ENCODE measurements around the gene KIAA0825. TPM values are rescaled to one million over a fixed set of nuclear protein-coding genes. Genes with fewer than 3 reads are reported as not detected.
"Not testable (repeated sequence)": the region's sequence is repeated elsewhere in the genome, so short reads cannot be mapped to it uniquely, and the experiment has no call there.

KIAA0825 gene
- total RNA-seq, 1 experiment from 2014 or later: 0.56 TPM

DNA sequence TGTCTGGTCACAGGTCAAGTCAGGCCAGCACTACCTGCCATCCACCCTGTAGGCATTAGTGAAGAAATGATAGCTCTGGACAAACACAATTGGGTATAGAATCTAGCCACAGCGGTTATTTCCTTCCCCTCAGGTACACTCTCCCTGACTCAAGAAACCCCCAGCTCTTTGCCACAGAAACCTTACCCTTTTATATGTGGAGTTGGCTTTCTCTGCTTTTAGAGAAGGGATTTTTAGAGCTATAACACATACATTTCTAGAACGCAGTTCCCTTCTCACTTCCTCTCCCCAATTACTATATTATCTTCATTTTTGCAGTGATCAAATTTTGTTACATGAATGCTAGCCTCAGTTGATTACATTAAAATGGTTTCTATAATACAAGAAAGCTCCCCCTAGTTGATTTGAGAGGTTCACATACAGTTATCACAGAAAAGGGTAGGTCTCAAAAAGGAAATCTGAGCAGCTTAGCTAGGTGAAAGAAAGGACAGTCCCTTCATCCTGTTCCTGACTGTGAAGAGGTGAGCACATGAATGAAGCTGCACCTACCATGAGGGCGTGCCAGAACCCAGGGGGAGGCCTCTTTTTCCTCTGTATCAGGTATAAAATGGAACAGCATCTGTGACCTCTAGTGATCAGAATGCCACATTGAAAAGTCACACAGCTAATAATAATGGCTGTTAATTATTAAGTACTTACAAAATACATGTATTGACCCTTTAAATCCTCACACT, 425.6 kb downstream of the KIAA0825 start:
- no peak for DNase-seq (ENCODE audit: low read depth)

DNA sequence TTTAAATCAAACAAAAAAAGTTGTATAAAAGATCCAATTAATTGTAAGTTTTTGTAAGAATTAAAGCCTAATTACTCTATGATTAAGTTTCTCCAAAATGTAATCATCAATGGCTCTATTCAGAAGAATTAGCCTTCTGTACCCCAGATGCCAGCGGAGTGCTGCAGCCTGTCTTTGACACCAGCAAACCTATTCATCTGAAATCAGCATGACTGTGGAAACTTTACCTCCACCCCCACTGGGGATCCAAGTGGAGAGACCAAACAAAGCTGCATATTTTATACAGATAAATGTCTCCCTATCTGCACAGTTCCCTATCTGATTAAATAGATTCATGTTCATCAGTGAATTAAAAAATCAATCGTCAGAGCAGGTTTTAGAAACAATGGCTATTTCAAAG, 426.8 kb downstream of the KIAA0825 start:
- no peak for DNase-seq (ENCODE audit: low read depth)

- DNase-seq (ENCODE audit: low read depth): no peak
Measured at GRCh38 chr5:94188725-94189124, 429.7 kb downstream of the KIAA0825 start.

DNA sequence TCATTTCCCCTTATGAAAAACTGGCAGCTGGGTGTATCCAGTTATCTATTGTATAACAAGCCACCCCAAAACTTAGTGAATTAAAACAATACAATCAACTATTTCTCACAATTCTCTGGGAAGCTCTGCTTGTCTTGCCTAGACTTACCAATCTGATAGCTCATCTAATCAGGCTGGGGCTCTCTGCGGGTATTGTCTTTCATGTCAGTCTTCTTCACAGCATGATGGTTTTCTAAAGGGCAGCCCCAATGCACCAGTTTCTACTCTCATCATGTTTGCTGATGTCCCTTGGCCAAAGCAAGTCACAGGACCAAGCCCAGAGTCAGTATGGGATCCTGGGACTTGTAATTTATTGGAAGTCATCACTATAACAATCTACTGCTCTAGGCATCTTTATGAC, 433.5 kb downstream of the KIAA0825 start:
- DNase-seq (ENCODE audit: low read depth): no peak

- DNase-seq (ENCODE audit: low read depth): peak; percentile 5
Measured at GRCh38 chr5:94181895-94182294, 436.5 kb downstream of the KIAA0825 start.

DNA sequence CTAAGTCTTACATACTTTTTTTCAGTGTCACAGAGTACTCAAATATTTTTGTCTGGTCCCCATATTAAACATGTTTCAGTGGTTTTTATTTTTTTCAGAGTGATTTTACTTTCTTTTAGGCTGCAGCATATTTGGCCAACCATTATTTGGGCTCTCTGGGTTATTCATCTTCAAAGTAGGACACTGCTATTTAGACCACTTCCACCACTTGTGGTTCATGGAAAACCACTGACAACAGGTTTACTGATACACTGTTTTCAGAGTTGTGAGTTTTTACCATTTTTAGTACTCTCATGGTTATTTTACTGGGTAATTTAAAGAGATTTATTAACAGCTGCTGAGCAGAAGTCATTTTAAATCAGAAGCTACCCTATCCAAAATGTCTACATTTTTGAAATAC, 437.6 kb downstream of the KIAA0825 start:
- DNase-seq (ENCODE audit: low read depth): no peak

DNA sequence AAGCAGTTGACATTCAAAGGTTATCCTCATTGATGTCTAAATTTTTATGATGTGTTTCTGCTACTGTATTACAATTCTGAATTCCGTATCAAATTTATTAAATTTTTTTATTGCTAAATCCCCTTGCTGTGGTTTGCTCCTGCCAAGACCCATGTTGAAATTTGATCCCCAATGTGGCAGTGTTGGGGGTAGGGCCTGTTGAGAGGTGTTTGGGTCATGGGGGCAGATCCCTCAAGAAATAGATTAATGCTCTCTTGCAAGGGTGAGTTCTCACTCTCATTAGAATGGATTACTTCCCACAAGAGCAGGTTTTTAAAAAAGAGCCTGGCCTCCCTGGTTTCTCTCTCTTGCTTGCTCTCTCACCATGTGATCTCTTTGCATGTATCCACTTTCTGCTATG, 442.5 kb downstream of the KIAA0825 start:
- no peak for DNase-seq (ENCODE audit: low read depth)

GRCh38 chr5:94174748-94175411, 443.5 kb downstream of the KIAA0825 start:
- DNase-seq (ENCODE audit: low read depth): peak; percentile 87

DNA sequence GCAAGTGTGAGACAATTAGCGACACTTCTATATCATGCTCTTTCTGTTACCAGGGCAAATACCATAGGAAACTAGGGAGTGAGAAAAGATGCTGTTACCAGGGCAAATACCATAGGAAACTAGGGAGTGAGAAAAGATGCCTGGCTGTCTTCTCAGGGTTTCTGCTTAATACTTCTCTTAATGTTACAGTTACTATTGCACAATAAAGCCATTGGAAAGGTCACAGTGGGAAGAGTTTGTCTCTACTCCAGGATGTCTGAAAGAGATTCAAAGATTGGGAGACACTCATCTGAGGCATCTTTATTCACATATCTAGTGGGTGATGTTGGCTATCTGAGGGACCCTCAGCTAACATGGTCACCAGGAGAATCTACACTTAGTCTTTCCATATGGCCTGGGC, 445.3 kb downstream of the KIAA0825 start:
- DNase-seq (ENCODE audit: low read depth): no peak

- not testable (repeated sequence) for DNase-seq (ENCODE audit: low read depth)
Measured at GRCh38 chr5:94171070-94171469, 447.3 kb downstream of the KIAA0825 start.

GRCh38 chr5:94170158-94170557, 448.2 kb downstream of the KIAA0825 start:
- not testable (repeated sequence) for DNase-seq (ENCODE audit: low read depth)

DNA sequence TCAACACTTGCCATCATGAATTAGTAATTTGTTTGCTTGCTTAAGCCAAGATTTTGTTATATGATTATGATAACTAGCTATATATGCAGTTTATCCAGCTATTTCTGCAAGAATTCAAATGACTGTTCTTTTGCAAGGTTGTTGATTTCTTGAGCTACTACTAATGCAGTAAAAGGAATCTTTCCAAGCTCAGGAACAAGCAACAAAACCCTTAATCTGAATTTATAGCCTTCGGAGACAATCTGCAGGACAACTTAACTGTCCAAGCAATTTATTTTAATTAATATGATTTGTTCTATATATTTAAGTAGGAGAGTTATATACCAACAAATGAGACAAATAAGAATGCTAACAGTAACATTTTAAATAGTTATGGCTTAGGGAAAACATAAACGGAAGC, 450.3 kb downstream of the KIAA0825 start:
- no peak for DNase-seq (ENCODE audit: low read depth)

DNA sequence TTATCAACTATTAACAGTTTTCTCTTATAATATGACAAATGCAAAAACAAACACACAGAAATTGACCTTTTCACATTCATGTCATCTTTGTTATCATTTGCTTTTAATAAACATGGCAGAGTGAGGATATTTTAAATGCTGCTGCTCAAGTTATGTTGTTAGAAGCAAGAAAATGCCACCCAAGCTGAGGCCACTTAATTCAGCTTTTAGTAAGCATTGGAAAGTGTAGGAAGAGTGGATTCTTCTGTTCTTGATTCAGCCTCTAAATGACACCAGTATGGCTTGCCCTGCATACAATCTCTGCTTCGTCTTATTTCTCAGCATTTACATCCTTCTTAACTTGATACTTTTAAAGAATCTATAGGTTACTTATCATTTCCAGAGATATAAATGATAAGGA, 456.6 kb downstream of the KIAA0825 start:
- no peak for DNase-seq (ENCODE audit: low read depth)

- no peak for DNase-seq (ENCODE audit: low read depth)
Measured at GRCh38 chr5:94159144-94159543, 459.3 kb downstream of the KIAA0825 start.

DNA sequence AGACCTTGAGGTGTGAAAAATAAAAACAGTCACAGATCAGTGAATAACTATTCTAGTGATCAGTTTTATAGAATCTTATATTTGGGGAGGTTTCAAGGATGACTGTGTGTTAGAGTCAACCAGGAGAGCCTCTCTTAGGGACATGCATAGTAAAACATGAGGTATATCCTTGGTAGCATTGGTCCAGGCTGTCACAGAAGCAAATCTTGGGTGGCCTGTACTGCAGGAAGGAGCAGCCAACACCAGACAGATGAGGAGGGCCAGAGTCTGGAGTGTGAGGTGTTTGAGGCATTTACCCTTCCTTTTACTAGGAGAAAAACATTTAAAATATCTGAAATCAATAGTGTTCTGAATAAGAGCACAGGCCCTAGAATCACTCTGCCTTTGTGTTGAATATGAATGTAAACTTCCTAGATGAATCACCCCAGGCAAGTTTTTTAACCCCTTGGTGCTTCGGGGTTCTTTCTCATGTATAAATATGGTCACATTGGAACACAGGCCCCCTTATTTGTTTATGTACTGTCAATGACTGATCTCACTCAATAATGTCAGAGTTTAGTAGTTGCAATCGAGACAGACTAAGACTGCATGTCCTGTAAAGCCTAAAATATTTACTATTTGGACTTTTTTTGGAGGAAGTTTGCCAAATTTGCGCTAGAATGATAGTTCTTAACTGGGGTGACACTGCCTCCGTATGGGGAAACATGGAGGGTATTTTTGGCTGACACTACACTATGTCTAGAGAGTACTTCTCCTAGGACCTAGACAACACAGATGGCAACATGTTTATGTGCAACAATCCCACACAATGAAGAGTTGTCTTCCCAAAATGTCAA, 460.5 kb downstream of the KIAA0825 start:
- no peak for DNase-seq (ENCODE audit: low read depth)

DNA sequence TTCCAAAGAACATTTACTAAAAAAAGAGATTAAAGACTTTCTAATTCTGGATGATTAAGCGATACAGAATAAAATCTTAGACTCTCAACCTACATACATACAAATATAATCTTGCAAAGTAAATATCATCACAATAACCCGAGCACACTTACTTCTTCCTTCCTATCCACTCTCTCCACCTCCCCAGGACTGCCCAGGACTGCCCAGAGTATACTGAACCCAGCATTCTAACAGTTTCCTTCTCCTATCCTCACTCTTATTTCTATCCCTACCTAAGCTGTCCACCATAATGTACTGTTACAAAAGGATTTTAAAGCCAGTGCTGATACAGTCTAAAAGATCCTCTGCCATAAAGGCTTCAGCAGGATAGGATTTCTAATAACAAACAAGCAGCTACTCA, 463.7 kb downstream of the KIAA0825 start:
- no peak for DNase-seq (ENCODE audit: low read depth)

DNA sequence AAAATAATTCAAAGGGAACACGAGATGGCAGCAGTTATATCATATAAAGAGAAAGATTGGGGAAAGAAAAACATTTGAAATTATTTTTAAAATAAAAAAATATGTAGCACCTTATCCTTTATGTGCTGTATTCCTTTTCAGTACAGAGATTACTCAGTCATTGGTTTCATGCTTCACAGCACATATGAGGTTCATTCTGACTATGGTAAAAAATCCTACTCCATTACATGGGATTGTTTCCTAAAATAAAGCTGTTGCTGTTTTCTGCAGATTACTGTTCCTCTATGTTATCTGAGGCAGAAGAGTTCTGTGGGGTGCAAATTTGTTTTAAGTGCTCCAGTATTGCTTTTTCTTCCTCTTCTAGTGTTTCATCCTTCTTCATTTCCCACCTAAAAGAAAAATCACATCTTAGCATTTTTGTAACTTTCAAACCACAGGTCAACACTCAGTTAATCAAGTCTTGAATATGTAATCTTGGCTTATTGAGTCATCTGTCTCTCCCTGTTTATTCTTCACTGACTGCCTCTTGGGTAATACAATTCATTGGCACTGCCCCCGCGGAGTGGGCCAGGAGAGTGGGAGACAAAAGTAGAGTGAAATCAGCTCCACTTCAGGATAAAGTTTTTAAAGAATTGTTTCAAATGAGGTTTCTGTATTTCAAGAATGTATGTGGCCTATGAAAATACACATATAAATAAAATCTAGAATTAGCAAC, 464.5 kb downstream of the KIAA0825 start:
- no peak for DNase-seq (ENCODE audit: low read depth)

- not testable (repeated sequence) for DNase-seq (ENCODE audit: low read depth)
Measured at GRCh38 chr5:94143621-94144020, 474.8 kb downstream of the KIAA0825 start.

GRCh38 chr5:94140300-94140699, 478.1 kb downstream of the KIAA0825 start:
- no peak for DNase-seq (ENCODE audit: low read depth)

- DNase-seq (ENCODE audit: low read depth): no peak
Measured at GRCh38 chr5:94130077-94130476, 488.3 kb downstream of the KIAA0825 start.

DNA sequence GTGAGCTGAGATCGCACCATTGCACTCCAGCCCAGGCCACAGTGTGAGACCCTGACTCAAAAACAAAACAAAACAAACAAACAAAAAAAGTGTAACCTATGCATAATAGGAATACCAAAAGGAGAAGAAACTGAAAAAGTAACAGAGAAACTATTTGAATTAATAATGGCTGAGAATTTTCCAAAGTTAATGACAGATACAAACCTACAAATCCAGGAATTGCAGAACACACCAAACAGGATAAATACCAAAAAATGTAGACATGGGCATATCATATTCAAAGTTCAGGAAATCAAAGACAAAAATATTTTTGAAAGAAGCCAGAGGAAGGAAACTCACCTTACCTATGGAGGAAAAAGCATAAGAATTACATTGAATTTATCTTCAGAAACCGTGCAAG, 493.3 kb downstream of the KIAA0825 start:
- no peak for DNase-seq (ENCODE audit: low read depth)

Measured in HT1080 (cell line).